GM12874 (cell line): ENCODE data around the gene OR51T1.

Experiments used
- TF ChIP-seq, protein P1 (sequence below): IDR thresholded peaks from 2 replicates; pipeline ENCODE4 v1.5.1; 2011; ENCODE audit warnings: low read depth, mild to moderate bottlenecking, control low read depth, low read length, moderate library complexity; ENCODE audit not compliant: insufficient read depth

Gene OR51T1

GRCh38 chr11:4881860-4882500, at the start of gene OR51T1:
Gene OR51T1 (plus strand): TSS chr11:4881900. CDS start chr11:4881900, 0 bp downstream.
- TF ChIP-seq, protein P1, sequence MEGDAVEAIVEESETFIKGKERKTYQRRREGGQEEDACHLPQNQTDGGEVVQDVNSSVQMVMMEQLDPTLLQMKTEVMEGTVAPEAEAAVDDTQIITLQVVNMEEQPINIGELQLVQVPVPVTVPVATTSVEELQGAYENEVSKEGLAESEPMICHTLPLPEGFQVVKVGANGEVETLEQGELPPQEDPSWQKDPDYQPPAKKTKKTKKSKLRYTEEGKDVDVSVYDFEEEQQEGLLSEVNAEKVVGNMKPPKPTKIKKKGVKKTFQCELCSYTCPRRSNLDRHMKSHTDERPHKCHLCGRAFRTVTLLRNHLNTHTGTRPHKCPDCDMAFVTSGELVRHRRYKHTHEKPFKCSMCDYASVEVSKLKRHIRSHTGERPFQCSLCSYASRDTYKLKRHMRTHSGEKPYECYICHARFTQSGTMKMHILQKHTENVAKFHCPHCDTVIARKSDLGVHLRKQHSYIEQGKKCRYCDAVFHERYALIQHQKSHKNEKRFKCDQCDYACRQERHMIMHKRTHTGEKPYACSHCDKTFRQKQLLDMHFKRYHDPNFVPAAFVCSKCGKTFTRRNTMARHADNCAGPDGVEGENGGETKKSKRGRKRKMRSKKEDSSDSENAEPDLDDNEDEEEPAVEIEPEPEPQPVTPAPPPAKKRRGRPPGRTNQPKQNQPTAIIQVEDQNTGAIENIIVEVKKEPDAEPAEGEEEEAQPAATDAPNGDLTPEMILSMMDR: no peak

- TF ChIP-seq, protein P1: no peak
Measured at GRCh38 chr11:4839851-4840549, 41.7 kb upstream of the OR51T1 start.

GRCh38 chr11:4848908-4849532, 32.7 kb upstream of the OR51T1 start, which contains the start of gene OR51S1:
Gene OR51S1 (minus strand): TSS chr11:4849208. CDS start chr11:4849208, 0 bp downstream.
- TF ChIP-seq, protein P1: no peak

DNA sequence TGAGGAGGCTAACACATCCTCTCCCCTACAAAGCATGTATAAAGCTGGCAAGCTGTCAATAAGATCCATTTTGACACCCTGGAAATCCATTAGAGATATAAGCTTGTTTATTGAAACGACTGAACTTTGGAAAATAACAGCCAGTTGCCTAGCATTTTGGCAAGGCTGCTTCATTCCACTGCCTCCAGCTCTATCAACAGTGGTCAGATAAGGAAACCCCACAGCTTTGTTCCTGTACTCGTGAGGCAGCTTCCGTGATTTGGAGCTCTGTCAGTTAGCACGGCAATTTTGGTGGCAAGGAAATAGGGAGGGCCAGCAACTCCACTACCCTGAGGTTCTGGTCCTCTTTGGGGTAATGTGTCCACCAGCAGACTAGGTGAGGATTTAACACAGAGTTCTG, 30.7 kb upstream of the OR51T1 start:
- TF ChIP-seq, protein P1: no peak

DNA sequence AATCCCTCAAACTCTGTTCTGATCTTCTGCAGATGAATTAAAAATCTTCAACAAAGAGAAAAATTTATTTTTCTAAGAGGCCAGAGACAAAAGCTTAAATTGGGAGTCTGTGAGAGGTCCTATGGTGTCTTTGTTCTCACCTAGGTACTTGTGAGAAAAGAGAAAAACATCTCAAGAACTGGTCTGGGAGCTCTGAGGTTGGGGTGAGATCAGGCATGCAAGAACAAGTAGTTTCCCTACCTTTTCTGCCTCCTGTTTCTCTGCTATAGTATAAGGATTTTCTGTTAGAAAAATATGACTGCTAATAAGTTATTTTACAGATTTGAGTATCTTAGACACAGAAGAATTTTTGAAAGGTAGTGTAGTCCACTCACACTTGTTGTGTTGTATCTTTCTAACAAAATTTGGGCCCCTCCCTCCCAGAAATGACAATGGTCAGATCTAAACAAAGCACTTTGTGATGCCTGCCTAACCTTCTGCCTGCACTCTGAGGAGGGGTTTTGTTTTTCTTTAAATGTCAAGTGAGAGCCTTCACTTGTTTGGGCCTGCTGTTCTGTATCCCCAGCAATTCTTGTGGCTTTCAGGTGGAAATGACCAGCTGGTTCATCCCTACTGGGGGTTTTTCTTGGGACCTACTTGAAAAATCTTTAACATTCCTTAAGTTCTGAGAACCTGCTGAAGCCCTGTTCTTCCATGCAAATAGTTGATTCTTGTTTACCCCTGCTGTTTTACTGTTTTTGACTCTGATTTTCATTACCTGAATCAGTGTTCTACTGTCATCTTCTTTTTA, 19.1 kb upstream of the OR51T1 start:
- TF ChIP-seq, protein P1: no peak

GRCh38 chr11:4863876-4864275, 17.8 kb upstream of the OR51T1 start:
- TF ChIP-seq, protein P1: no peak

GRCh38 chr11:4865855-4866254, 15.8 kb upstream of the OR51T1 start:
- TF ChIP-seq, protein P1: no peak
